Measurements from ENCODE around the gene TDRD5.
"Not testable (repeated sequence)": the region's sequence is repeated elsewhere in the genome, so short reads cannot be mapped to it uniquely, and the experiment has no call there.

TDRD5 gene

DNA sequence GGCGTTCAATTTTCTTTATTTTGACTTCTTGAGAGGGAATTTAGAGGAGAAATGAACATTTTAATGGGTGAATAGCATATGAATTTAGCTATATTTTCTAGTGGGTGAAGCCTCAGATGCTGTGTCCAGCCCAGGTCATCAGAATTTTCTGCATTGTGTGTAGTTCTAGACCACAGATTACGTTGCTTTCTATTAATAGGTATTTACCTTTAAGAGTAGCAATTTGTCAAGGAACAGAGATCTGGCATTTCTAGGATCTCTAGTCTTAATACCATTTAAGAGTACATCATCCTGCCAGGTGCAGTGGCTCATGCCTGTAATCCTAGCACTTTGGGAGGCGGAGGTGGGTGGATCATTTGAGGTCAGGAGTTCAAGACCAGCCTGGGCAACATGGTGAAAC, 20.7 kb downstream of the TDRD5 start:
- no peak for DNase-seq

DNA sequence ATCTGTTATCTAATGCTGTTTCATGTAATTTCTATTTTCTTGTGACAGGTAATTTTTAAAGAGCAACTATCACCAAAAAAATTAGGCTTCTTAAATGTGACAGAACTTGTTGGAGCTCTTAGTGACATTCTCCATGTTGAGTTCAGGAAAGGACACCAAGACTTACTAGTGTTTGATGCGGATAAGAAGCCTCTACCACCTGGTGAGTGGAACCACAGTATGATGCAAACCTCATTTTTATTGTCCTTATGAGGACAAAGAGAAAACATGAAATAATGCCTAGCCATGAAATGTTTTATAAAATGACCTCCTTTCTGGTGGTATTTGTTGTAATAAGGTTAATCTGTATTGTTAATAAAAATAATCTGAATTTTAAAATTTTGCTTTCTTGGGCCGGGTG, 39.1 kb downstream of the TDRD5 start:
- DNase-seq: no peak

DNA sequence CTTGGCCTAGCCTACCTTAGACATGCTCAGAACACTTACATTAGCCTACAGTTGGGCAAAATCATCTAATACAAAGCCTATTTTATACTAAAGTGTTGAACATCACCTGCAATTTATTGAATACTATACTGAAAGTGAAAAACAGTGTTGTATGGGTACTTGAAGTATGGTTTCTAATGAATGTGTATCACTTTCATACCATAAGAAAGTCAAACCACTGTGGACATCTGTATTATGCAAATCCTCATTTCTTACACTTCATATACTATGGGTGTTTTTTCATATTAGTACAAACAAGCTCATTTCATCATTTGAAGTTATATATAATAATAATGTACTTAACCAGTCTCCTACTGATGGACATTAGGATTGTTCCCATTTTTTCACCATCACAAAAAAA, 41.2 kb downstream of the TDRD5 start:
- no peak for DNase-seq

DNA sequence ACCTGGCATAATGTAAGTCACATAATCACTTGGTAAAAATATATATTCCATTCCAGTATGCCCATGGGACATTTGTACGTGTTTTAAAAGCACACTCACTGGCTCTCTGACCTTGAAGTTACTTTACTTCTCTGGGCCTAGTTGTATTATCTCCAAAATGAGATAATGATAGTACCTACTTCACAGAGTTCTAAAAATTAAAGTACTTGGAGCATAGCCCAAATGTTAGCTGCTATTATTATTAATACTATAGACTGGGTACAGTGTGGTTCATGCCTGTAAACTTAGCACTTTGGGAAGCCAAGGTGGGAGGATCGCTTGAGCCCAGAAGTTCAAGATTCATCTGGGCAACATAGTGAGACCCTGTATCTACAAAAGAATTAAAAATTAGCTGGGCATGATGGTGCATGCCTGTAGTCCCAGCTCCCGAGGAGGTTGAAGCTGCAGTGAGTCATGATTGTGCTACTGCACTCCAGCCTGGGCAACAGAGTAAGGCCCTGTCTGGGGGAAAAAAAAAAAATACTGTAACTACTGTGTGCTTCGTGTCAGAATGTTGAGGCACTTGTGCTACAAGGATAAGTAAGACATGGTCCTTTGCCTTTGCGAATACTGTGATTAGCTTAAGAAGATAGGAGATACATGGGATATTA, 45.7 kb downstream of the TDRD5 start:
- DNase-seq: no peak

DNA sequence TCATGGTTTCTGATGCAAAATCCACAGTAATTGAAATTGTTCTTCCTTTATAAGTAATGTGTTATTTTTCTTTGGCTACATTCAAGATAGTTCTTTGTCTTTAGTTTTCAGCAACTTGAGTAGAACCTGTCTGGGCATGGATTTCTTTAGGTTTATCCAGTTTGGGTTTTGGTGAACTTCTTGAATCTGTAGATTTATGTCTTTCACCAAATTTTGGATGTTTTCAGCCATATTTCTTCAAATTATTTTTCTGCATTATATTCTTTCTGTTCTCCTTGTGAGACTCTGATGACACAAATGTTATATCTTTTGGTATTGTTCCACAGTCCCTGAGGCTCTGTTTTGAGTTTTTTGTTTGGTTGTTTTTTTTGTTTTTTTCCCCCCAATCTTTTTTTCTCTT, 69.4 kb downstream of the TDRD5 start:
- DNase-seq: no peak

DNA sequence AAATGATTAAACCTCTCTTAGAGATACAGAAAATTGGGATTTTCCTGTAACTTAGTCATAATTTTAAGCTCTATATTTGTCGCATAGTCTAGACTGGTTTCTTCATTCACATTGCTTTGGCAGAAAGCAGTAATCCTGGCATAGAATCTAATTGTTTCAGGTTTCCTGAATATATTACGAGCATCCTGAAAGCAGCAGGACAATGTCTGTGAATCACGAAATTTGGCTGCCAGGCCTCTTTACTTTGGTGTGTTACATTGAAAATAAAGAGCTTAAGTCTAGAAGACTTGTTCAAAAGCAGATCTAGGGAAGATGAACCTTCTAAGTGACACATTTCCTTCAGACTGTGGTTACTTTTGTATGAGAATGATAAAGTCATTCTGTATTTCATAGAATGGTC, 72.2 kb downstream of the TDRD5 start:
- no peak for DNase-seq

DNA sequence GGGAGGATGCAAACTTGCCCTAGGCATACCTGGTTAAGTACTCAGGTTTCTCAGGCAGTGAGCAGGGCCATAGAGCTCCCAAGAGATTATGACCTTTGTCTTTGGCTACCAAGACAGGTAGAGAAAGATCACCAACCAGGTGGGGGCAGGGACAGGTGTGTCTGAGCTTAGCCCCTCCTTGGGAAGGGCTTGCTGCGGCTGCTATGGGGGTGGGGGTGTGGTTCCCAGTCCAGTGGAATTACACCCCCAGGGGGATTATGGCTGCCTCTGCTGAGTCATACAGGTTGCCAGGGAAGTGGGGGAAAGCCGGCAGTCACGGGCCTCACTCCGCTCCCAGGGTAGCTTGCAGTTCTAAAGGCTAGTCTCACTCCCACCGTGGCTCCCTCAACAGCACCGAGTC, 86.2 kb downstream of the TDRD5 start:
- no peak for DNase-seq

DNA sequence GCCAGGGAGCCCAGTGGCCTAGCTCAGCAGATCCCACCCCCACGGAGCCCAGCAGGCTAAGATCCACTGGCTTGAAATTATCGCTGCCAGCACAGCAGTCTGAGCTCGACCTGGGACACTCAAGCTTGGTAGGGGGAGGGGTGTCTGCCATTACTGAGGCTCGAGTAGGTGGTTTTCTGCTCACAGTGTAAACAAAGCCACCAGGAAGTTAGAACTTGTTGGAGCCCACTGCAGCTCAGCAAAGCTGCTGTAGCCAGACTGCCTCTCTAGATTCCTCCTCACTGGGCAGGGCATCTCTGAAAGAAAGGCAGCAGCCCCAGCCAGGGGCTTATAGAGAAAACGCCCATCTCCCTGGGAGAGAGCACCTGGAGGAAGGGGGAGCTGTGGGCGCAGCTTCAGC, 102.9 kb downstream of the TDRD5 start:
- DNase-seq: not testable (repeated sequence)

DNA sequence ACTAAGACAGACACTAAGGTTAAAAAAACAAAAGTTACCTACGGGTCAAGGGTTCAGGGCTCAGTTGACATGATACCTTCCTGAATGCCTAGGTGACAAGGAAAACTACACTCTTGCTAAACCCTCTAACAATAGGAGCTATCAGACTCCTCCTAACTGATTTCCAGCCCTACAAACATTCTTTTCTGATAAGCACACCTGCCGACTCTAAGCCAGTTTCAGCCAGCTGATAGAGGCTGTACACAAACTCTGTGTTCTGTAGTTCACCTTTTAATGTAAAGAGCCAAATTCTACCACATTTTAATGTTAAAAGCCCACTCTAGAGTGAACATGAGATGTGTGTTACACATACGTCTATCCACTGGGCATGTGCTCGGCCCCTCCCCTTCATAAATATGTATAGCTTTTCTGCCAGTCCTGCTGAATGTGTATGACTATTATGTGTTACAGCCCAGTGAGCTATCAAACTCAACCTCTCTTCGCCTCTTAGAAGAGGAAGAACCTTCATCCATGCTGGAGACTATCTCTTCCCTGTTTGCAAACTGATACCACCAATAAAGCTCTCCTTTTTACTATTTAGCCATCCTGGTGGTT, 111.4 kb downstream of the TDRD5 start:
- DNase-seq: no peak

DNA sequence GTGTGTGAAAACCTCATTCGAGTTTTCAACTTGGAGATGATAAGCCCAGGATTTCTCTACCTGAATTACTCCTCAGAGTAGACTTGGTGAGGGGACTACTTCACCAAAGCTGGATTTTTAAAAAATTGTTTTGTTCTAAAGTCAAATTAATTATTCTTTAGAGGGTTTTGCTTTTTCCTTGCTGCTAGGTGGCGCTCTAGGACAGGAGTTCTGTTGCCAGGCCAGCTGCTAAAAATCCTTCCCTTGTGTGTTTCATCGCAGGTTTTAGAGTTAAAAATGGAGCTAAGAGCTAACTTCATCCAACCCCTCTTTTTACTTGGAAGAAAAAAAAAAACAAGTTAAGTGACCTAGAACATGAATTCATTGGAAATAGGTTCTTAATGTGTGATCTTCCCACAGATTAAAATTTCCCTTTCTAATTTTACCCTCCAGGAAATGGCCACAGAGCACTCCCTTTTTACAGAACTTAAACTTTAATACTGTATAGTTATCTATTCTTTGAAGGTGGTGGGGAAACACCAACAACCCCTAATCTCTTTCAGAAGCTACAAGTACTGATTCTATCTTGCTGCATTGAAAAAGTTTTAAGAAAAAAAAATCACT, 114.8 kb downstream of the TDRD5 start:
- peak; percentile 49 for DNase-seq

DNA sequence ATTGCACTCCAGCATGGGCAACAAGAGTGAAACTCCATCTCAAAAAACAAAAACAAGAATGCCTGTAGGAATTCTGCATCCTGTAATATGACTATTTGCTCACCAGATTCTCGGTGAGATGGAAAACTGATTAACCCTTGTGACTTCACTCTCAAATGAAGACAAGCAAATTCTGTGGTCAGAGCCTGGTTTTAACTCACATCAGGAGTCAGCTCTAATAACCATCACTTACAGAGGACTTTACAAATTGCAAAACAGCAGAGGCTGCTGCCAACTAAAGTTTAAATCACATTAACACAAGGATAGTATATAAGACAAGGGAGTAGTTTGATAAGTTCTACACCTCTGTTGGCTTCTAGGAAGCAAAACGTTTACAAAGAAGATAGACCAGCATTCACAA, 115.8 kb downstream of the TDRD5 start:
- no peak for DNase-seq

DNA sequence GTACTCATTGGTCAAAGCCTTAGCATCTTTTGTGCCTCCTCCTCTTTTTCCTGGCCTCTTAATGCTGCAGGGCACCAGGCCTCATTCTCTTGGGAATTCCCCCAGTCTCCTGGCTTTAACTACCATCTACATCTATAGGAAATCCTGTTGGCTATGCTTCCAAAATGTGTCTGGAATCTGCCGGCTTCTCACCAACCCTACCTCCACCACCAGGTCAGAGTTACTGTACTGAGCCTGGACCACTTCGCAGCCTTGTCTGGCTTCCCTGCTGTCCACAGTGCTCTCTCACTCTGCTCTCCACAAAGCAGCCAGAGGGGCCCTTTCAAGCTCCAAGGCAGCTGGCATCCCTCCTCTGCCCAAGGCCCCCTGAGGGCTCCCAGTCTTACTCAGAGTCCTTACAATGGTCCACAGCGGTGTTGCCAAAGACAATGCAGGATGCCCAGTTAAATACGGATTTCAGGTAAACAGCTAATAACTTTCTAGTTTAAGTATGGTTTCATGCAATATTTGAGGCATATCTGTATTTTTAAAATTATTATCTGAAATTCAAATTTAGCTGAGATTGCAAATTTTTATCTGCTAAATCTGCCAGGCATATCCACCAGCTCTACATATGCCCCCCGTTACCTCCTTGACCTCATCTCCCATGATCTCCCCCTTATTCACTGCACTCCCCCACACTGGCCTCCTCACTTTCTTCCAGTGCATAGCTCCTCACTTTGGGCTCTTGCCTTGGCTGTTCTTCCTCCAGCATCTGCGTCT, 117.0 kb downstream of the TDRD5 start:
- DNase-seq: no peak

DNA sequence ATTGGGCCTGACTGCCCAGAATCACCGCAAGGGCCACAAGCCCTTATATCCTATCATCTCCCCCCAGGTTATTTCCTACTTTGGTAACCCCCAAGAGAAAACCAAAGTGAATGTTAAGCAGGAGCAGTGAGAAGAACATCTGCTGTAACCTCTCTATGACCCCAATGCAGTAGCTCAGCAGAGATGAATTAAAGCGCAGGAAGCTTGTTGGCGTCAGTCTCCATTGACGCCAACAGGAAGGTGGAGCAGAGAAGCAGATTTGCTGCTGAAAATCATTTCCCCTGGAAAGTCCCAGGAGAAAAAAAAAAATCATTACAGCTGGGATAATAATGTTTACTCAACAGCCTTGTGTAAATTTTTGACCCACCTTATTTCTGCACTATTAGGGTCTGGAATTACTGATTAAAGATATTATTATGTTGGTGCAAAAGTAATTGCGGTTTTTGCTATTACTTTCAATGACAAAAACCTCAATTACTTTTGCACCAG, 118.3 kb downstream of the TDRD5 start:
- no peak for DNase-seq

DNA sequence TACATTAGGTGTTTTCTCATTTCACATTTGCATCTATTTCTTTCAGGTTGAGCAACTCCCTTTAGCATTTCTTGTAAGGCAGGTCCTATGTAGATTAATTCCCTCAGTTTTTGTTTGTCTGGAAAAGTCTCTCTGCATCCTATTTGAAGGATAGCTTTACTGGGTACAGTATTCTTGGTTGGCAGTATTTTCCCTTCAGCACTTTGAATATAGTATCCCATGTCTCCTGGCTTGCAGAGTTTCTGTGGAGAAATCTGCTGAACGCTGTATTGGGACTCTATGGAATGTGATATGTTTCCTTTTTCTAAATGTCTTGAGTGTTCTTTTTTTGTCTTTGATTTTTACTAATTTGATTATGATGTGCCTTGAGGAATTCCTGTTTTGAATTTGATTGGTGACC, 122.5 kb downstream of the TDRD5 start:
- DNase-seq: no peak

DNA sequence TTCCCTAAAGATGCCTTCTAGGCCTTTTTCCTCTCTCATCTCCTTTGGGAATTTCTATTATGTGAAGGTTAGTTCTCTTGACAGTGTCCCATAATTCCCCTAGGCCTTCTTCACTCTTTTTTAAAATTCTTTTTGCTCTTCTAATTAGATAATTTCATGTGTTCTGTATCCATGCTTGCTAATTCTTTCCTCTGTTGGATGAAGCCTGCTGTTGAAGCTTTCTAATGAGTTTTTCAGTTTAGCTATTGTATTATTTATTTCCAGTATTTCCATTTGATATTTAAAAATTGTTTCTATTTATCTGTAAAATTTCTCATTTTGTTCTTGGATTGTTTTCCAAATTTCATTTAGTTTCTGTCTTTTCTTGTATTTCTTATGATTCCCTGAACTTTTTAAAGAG, 123.0 kb downstream of the TDRD5 start:
- no peak for DNase-seq

DNA sequence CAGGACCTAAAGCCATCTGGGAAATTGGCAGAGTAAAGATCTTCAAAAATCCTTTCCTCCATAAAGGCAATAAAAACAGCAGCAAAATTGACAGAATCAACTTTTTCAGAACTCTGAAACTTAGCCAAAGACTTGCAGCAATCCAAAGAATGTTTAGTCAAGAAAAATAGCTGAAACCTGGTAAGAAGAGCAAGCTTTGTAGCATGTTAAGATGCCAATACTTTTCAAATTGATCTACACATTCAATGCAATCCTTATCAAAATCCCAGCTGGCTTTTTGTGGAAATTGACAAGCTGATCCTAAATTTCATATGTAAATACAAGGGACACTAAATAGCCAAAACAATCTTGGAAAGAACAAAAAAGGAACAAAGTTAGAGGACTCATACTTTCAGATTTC, 127.6 kb downstream of the TDRD5 start:
- no peak for DNase-seq

DNA sequence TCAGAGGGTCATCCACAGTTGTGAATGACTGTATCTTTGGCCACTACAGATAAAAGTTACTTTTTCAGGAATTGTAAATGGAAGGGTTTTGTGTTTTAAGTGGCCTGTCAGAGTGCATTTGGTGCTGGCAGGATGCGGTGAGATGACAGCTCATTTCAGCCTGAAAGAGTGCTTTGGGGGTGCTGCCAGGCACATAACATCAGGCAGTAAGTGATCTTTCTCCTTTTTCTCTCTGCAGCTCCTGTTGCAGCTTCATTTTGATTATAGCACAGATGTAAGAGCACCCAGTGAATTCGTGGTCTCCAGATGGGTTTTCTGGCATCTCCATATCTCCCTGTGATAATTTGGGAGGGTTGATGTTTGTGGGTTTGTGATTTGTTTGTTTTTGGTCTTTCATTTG, 136.6 kb downstream of the TDRD5 start:
- no peak for DNase-seq

DNA sequence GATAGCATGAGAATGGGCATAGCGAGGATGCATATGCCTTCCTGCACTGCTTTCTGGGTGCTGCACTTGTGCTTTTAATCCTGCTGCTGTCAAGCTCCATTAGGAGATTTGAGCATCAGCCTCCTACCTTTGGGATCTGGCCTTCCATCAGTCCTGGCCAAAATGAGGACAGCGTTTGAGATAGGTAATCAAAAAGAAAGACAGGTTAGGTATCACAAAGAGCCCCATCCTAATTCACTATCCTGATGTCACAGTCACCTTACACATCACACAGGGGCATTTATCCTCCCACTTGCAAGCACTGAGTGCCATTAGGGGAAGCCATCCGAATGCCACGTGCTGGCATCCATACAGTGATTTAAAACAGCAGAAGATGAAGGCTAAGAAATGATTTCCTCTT, 138.2 kb downstream of the TDRD5 start:
- DNase-seq: no peak

DNA sequence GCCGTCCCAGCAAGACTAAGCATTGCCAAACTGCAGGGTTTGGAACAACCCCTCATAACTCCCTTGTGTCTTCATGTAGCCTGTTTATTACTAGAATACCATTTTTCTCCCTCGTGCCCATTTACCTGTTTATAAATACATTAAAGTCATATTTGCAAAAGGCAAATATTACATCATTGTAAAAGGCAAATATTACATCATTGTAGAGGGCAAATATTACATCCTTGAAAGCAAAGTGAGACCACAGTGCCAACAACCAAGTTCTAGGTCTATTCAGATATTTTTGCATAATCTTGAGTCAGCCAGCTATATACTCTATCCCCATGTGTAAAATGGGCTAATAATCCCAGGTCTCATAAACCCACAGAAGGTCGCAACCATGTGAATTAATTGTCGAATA, 140.0 kb downstream of the TDRD5 start:
- DNase-seq: no peak
